H1 (cell line): ENCODE data around the gene USP13.

ENCODE experiments used
- CHD2 ChIP-seq: IDR thresholded peaks from 2 replicates; pipeline ENCODE4 v1.6.1; 2012; ENCODE audit warnings: low read length, improper control_type of control experiment
- CTCF ChIP-seq, 3 experiments: IDR thresholded peaks; 1 replicate in 2 of 3; 2 replicates in 1 of 3; pipeline versions ENCODE4 v1.5.1 to v1.6.1; 2011; ENCODE audit warnings: low read length in 3 of 3, mild to moderate bottlenecking in 3 of 3, inconsistent platforms in 2 of 3, low read depth in 1 of 3, moderate library complexity in 1 of 3; ENCODE audit not compliant: insufficient read depth in 1 of 3; ENCODE audit errors: control extremely low read depth in 1 of 3
- EZH2 ChIP-seq: fragments of 200-600 bp; sonication (generic); IDR thresholded peaks from 2 replicates; pipeline ENCODE4 v1.7.1; 2012; ENCODE audit warnings: low read depth, mild to moderate bottlenecking, moderate library complexity, low read length, inconsistent platforms; ENCODE audit not compliant: severe bottlenecking
- HDAC2 ChIP-seq, 2 experiments: fragments of 300-600 bp in 1 of 2; sonication (generic) in 1 of 2; IDR thresholded peaks; 2 replicates each; pipeline ENCODE4 v1.6.1; 2011 to 2012; ENCODE audit warnings: low read depth in 2 of 2, low read length in 2 of 2, mild to moderate bottlenecking in 2 of 2, moderate library complexity in 2 of 2, borderline replicate concordance in 1 of 2, inconsistent platforms in 1 of 2
- JUND ChIP-seq: IDR thresholded peaks from 2 replicates; pipeline ENCODE4 v1.6.1; 2011; ENCODE audit warnings: mild to moderate bottlenecking, improper control_type of control experiment, low read length
- RFX5 ChIP-seq: IDR thresholded peaks from 2 replicates; pipeline ENCODE4 v1.6.1; 2011; ENCODE audit warnings: low read depth, low read length, improper control_type of control experiment, borderline replicate concordance
- SIN3A ChIP-seq, 2 experiments: IDR thresholded peaks in 1 of 2; conservative IDR thresholded peaks in 1 of 2; 2 replicates each; pipeline ENCODE4 v1.6.1; 2011 to 2012; ENCODE audit warnings: low read length in 2 of 2, improper control_type of control experiment in 1 of 2, low read depth in 1 of 2, mild to moderate bottlenecking in 1 of 2
- SP2 ChIP-seq: IDR thresholded peaks from 2 replicates; pipeline ENCODE4 v1.6.1; 2012; ENCODE audit warnings: mild to moderate bottlenecking, low read length, inconsistent platforms
- USF2 ChIP-seq: IDR thresholded peaks from 2 replicates; pipeline ENCODE4 v1.6.1; 2011; ENCODE audit warnings: low read length, improper control_type of control experiment
- ZNF274 ChIP-seq: IDR thresholded peaks from 2 replicates; pipeline ENCODE4 v1.7.0; 2012; ENCODE audit warnings: low read length, borderline replicate concordance; ENCODE audit errors: extremely low read depth

DNA sequence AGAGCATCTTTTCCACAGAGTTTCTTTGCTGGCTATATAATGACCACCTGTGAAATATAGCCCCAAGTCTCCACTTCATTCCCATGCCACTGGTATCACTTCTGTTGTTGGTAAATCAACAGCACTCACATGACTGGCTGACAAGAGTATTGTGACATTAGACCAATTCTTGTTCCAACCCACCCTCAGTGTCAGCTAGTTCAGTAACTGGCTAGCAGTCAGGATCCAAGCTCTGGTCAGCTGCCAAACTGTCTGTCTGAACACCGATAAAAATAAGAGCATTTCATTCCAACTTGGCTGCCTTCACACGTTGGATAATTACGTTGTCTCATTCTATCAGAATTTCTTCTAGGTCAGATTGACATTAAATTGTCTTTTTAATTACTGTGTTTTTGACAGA is 166.5 kb downstream of the USP13 start:
- no peak for TF ChIP-seq EZH2
- no peak for TF ChIP-seq JUND
- no peak for TF ChIP-seq SP2
- TF ChIP-seq HDAC2 (IDR thresholded peaks at IDR 0.05; ENCODE audit: borderline replicate concordance in 1 of 2, low read depth in 2 of 2, low read length in 2 of 2): no peak
- TF ChIP-seq ZNF274: no peak
- TF ChIP-seq USF2: no peak
- no peak for TF ChIP-seq RFX5
- TF ChIP-seq CTCF (IDR thresholded peaks at IDR 0.05; ENCODE audit: control extremely low read depth in 1 of 3, insufficient read depth in 1 of 3, low read depth in 1 of 3, low read length in 3 of 3): no peak
- TF ChIP-seq SIN3A (conservative IDR thresholded peaks at IDR 0.05 in 1 of 2, IDR thresholded peaks at IDR 0.05 in 1 of 2; ENCODE audit: low read depth in 1 of 2, low read length in 2 of 2): no peak
- TF ChIP-seq CHD2: no peak
